GM21529 (cell line): ENCODE data around the gene PEA15.
A peak's percentile ranks its signal among the peaks of the same experiment; 100 is the strongest.

ENCODE experiments used
- ATAC-seq: cut with Tn5 transposase; IDR thresholded peaks from one replicate; pipeline ENCODE4 v1.9.1; 2021; ENCODE audit not compliant: unreplicated experiment

Gene PEA15

GRCh38 chr1:160236806-160237205 is 31.6 kb downstream of the PEA15 start:
- ATAC-seq = no peak

- no peak for ATAC-seq
Observed at GRCh38 chr1:160237558-160237957, 32.4 kb downstream of the PEA15 start.

- ATAC-seq = no peak
Observed at GRCh38 chr1:160238408-160238807, 33.2 kb downstream of the PEA15 start.

- ATAC-seq = no peak
Observed at GRCh38 chr1:160239582-160240299, 34.6 kb downstream of the PEA15 start.

GRCh38 chr1:160243767-160244166 is 38.6 kb downstream of the PEA15 start:
- ATAC-seq = no peak

- no peak for ATAC-seq
Observed at GRCh38 chr1:160244209-160244608, 39.0 kb downstream of the PEA15 start.

GRCh38 chr1:160245434-160245833 is 40.2 kb downstream of the PEA15 start:
- ATAC-seq = no peak

- ATAC-seq = no peak
Observed at GRCh38 chr1:160247053-160247452, 41.9 kb downstream of the PEA15 start.

GRCh38 chr1:160251011-160251410 is 45.8 kb downstream of the PEA15 start:
- no peak for ATAC-seq

GRCh38 chr1:160251687-160252526 is 46.7 kb downstream of the PEA15 start:
- ATAC-seq = no peak

- no peak for ATAC-seq
Observed at GRCh38 chr1:160255781-160256300, 50.7 kb downstream of the PEA15 start.

- ATAC-seq = no peak
Observed at GRCh38 chr1:160256396-160257046, 51.3 kb downstream of the PEA15 start.

- no peak for ATAC-seq
Observed at GRCh38 chr1:160257411-160258015, 52.3 kb downstream of the PEA15 start.

GRCh38 chr1:160258177-160258798 is 53.1 kb downstream of the PEA15 start:
- ATAC-seq = no peak

- ATAC-seq = no peak
Observed at GRCh38 chr1:160260406-160261382, 55.5 kb downstream of the PEA15 start.

GRCh38 chr1:160261556-160261892 is 56.3 kb downstream of the PEA15 start:
- peak; percentile 25 for ATAC-seq

- ATAC-seq = peak; percentile 67
Observed at GRCh38 chr1:160261893-160262794, 57.0 kb downstream of the PEA15 start, which contains the start of gene DCAF8. Gene DCAF8, minus strand, starts transcription at chr1:160262549. Its CDS starts 18,541 bp downstream, at chr1:160244008.

GRCh38 chr1:160264795-160265307 is 59.7 kb downstream of the PEA15 start:
- ATAC-seq = no peak
